HepG2 (cell line): ENCODE results near the gene ZFAND6. TPM values are rescaled to one million over a fixed set of nuclear protein-coding genes. Genes with fewer than 3 reads are reported as not detected.

Experiments used
- ATAC-seq: fragments of 200-7000 bp; cut with Tn5 transposase; 3 replicates; pipeline ENCODE4 v1.9.1; 2020; ENCODE audit warnings: mild to moderate bottlenecking, moderate library complexity
- BruUV-seq: library from RNA; stranded (reverse); fragments of 400-500 nt; replicated peaks from 2 replicates; lab custom pipeline; 2021; lab: Mats Ljungman, UMichigan
- CTCF ChIA-PET: fragments of 300-600 bp; formaldehyde crosslinking; extraction: SDS; loops from one replicate; lab custom pipeline; 2021; ENCODE audit warnings: low total read pairs, inconsistent platforms, low intra/inter-chr PET ratio; lab: Yijun Ruan, JAX
- POLR2A ChIA-PET: fragments of 350-600 bp; sonication (Branson Sonifier 250); formaldehyde crosslinking; loops from one replicate; lab custom pipeline; 2020; ENCODE audit warnings: antibody characterized with exemption, inconsistent platforms; lab: Yijun Ruan, JAX
- DNase-seq: peaks from one replicate; pipeline ENCODE4 v3.0.0-alpha.2; 2015; ENCODE audit warnings: low spot score
- FAIRE-seq: peaks from 3 replicates; lab custom pipeline; 2011; peaks lifted over from hg19 to GRCh38; lab: Jason Lieb, UNC
- H2AFZ ChIP-seq: one replicate; pipeline ENCODE4 v1.6.1; 2011; ENCODE audit warnings: low read length, inconsistent platforms
- H3K27ac ChIP-seq: fragments of 300-600 bp; 3 replicates; pipeline ENCODE4 v1.8.0; 2011; ENCODE audit warnings: mixed run types, mild to moderate bottlenecking, mixed read lengths, low read length, inconsistent platforms; ENCODE audit not compliant: insufficient read depth; ENCODE audit errors: extremely low read length
- H3K27me3 ChIP-seq, 2 experiments: fragments of 200-600 bp in 1 of 2; 2 replicates in 1 of 2; 3 replicates in 1 of 2; pipeline versions ENCODE4 v1.6.0 to v1.8.0; 2011; ENCODE audit warnings: low read length in 2 of 2, mild to moderate bottlenecking in 2 of 2, moderate library complexity in 2 of 2, inconsistent platforms in 1 of 2; ENCODE audit not compliant: insufficient read depth in 2 of 2, control insufficient read depth in 1 of 2
- H3K36me3 ChIP-seq, 2 experiments: fragments of 200-600 bp in 1 of 2; replicated peaks in 1 of 2; 2 replicates in 1 of 2; 3 replicates in 1 of 2; pipeline versions ENCODE4 v1.5.1 to v1.8.0; 2011; ENCODE audit warnings: low read length in 2 of 2, inconsistent platforms in 1 of 2; ENCODE audit not compliant: insufficient read depth in 2 of 2, control insufficient read depth in 1 of 2
- H3K4me1 ChIP-seq: 2 replicates; pipeline ENCODE4 v1.5.1; 2012; ENCODE audit warnings: low read length, inconsistent platforms; ENCODE audit not compliant: insufficient read depth
- H3K4me2 ChIP-seq: 2 replicates; pipeline ENCODE4 v1.6.0; 2011; ENCODE audit warnings: low read depth, low read length, inconsistent platforms
- H3K4me3 ChIP-seq, 3 experiments: fragments of 200-600 bp in 1 of 3; sonication (generic), shearing (Covaris generic) in 1 of 3; replicated peaks in 1 of 3; 2 replicates each; pipeline ENCODE4 v1.5.1; 2011 to 2016; ENCODE audit warnings: low read length in 3 of 3, inconsistent platforms in 2 of 3, low read depth in 2 of 3, mild to moderate bottlenecking in 2 of 3, control low read depth in 1 of 3, mixed read lengths in 1 of 3; ENCODE audit not compliant: insufficient read depth in 1 of 3
- H3K79me2 ChIP-seq: one replicate; pipeline ENCODE4 v1.6.1; 2011; ENCODE audit warnings: low read length, inconsistent platforms; ENCODE audit not compliant: insufficient read depth
- H3K9ac ChIP-seq: 2 replicates; pipeline ENCODE4 v1.6.0; 2011; ENCODE audit warnings: mild to moderate bottlenecking, low read depth, low read length, inconsistent platforms; ENCODE audit not compliant: insufficient read depth
- H3K9me3 ChIP-seq: 2 replicates; pipeline ENCODE4 v1.5.1; 2012; ENCODE audit warnings: mild to moderate bottlenecking, low read length
- H4K20me1 ChIP-seq: 2 replicates; pipeline ENCODE4 v1.6.0; 2011; ENCODE audit warnings: inconsistent platforms, mild to moderate bottlenecking, low read length, moderate library complexity; ENCODE audit not compliant: insufficient read depth
- AHR ChIP-seq: IDR thresholded peaks from 2 replicates; pipeline ENCODE4 v1.6.1; 2018; ENCODE audit warnings: missing genetic modification reagents, missing compliant biosample characterization
- AKAP8 ChIP-seq: sonication (generic); formaldehyde crosslinking; IDR thresholded peaks from 2 replicates; pipeline ENCODE4 v1.5.1; 2020; ENCODE audit warnings: mild to moderate bottlenecking, missing genetic modification reagents
- BRD4 ChIP-seq: sonication (generic); formaldehyde crosslinking; IDR thresholded peaks from 2 replicates; pipeline ENCODE4 v1.4.0; 2020; ENCODE audit warnings: missing genetic modification reagents
- HBP1 ChIP-seq: IDR thresholded peaks from 2 replicates; pipeline ENCODE4 v1.6.1; 2016; ENCODE audit warnings: low read depth, control low read depth
- JDP2 ChIP-seq: sonication (generic); formaldehyde crosslinking; IDR thresholded peaks from 2 replicates; pipeline ENCODE4 v1.8.1; 2022; ENCODE audit warnings: missing genetic modification reagents, borderline replicate concordance
- MED13 ChIP-seq: sonication (generic); formaldehyde crosslinking; IDR thresholded peaks from 2 replicates; pipeline ENCODE4 v1.5.0; 2020; ENCODE audit warnings: missing genetic modification reagents
- NR3C1 ChIP-seq: sonication (generic); formaldehyde crosslinking; IDR thresholded peaks from 2 replicates; pipeline ENCODE4 v1.4.0; 2020; ENCODE audit warnings: missing genetic modification reagents
- PHF5A ChIP-seq: IDR thresholded peaks from one replicate; pipeline ENCODE4 v1.6.1; 2018; ENCODE audit warnings: low read depth, missing genetic modification reagents; ENCODE audit not compliant: unreplicated experiment
- RNF219 ChIP-seq: sonication (generic); formaldehyde crosslinking; IDR thresholded peaks from 2 replicates; pipeline ENCODE4 v1.5.0; 2020; ENCODE audit warnings: mild to moderate bottlenecking, missing genetic modification reagents
- STAT6 ChIP-seq: sonication (generic); formaldehyde crosslinking; IDR thresholded peaks from 2 replicates; pipeline ENCODE4 v1.4.0; 2020; ENCODE audit warnings: missing genetic modification reagents, mild to moderate bottlenecking, borderline replicate concordance
- UBTF ChIP-seq: sonication (generic); formaldehyde crosslinking; IDR thresholded peaks from 2 replicates; pipeline ENCODE4 v1.4.0; 2020; ENCODE audit warnings: mild to moderate bottlenecking, missing genetic modification reagents
- ZBTB38 ChIP-seq: sonication (generic); formaldehyde crosslinking; IDR thresholded peaks from 2 replicates; pipeline ENCODE4 v1.5.1; 2020; ENCODE audit warnings: mild to moderate bottlenecking, missing genetic modification reagents
- ZFY ChIP-seq: sonication (generic); formaldehyde crosslinking; IDR thresholded peaks from 2 replicates; pipeline ENCODE4 v1.4.0; 2020; ENCODE audit warnings: missing genetic modification reagents
- ZNF10 ChIP-seq: sonication (generic); formaldehyde crosslinking; IDR thresholded peaks from 2 replicates; pipeline ENCODE4 v1.4.0; 2020; ENCODE audit warnings: mild to moderate bottlenecking, low read depth, missing genetic modification reagents, borderline replicate concordance
- ZNF143 ChIP-seq: sonication (generic); formaldehyde crosslinking; IDR thresholded peaks from 2 replicates; pipeline ENCODE4 v1.4.0; 2020; ENCODE audit warnings: missing genetic modification reagents
- ZNF350 ChIP-seq: sonication (generic); formaldehyde crosslinking; IDR thresholded peaks from 2 replicates; pipeline ENCODE4 v1.4.0; 2020; ENCODE audit warnings: mild to moderate bottlenecking, low read depth, missing genetic modification reagents, borderline replicate concordance
- WGBS: methylation state at CpG from one replicate; pipeline ENCODE4 v1.1.6; 2017; ENCODE audit warnings: low lambda C conversion rate; 5-methylcytosine and 5-hydroxymethylcytosine counted together
- in situ Hi-C: cut with HindIII; loops from 2 replicates; pipeline ENCODE4 v1.10.0; 2017; ENCODE audit warnings: low pct_unique_long_range_greater_than_20kb; ENCODE audit not compliant: extremely low pct_ligation_motif_present
- intact Hi-C: fragments of 100-400 bp; cut with micrococcal nuclease; formaldehyde crosslinking; loops from one replicate; pipeline ENCODE4 v1.10.0; 2022; ENCODE audit not compliant: unreplicated experiment
- polyA plus RNA-seq, 8 experiments: library from polyadenylated mRNA; depleted of rRNA in 3 of 8; stranded (reverse) in 7 of 8; unstranded in 1 of 8; fragments of >200 nt; fragmentation: Illumina TruSeq in 4 of 8; extraction: Trizol in 4 of 8; gene quantifications; 2 replicates each; pipeline versions ENCODE4 v1.2.1 to v1.2.3, GENCODE V29; 2011 to 2016; ENCODE audit warnings: low read depth in 4 of 8, missing spikeins in 1 of 8, mixed read lengths in 1 of 8; ENCODE audit not compliant: insufficient read depth in 1 of 8
- total RNA-seq, 5 experiments: library from RNA; depleted of rRNA; stranded (reverse); fragments of >200 nt; fragmentation: Illumina TruSeq; extraction: Trizol; gene quantifications; 2 replicates each; pipeline ENCODE4 v1.2.3, GENCODE V29; 2016; ENCODE audit warnings: low read depth in 1 of 5

ZFAND6 gene
- total and polyA plus RNA-seq, 2 of the 13 experiments (the other 11 are each of a cell fraction or from before 2014, with no cell fraction given) = 84.2 to 115 TPM

GRCh38 chr15:80026310-80026709 is 33.2 kb upstream of the ZFAND6 start (continued):
- no peak for TF ChIP-seq RNF219 (CRISPR knock-in tag)

GRCh38 chr15:80026754-80027153 is 32.7 kb upstream of the ZFAND6 start:
- FAIRE-seq = no peak
- POLR2A ChIA-PET = no interaction called here
- TF ChIP-seq NR3C1 (CRISPR knock-in tag) = no peak
- no peak for TF ChIP-seq ZBTB38 (CRISPR knock-in tag)
- no peak for TF ChIP-seq AHR (CRISPR knock-in tag)
- TF ChIP-seq ZNF350 = no peak
- TF ChIP-seq ZFY (CRISPR knock-in tag) = no peak
- no peak for TF ChIP-seq HBP1
- TF ChIP-seq ZNF143 = no peak
- no peak for TF ChIP-seq UBTF (CRISPR knock-in tag)
- TF ChIP-seq PHF5A (CRISPR knock-in tag) = no peak
- TF ChIP-seq MED13 (CRISPR knock-in tag) = no peak
- TF ChIP-seq JDP2 (CRISPR knock-in tag) = no peak
- no peak for TF ChIP-seq AKAP8
- no peak for TF ChIP-seq STAT6
- no peak for TF ChIP-seq ZNF10 (CRISPR knock-in tag)
- no peak for TF ChIP-seq BRD4 (CRISPR knock-in tag)

More at GRCh38 chr15:80026754-80027153, 32.7 kb upstream of the ZFAND6 start:
- Histone ChIP-seq H3K27ac (no peak overlapping the region), H2AFZ (no peak overlapping the region), H3K79me2 (no peaks in the 10 kb centered on the region), H3K4me2 (no peak overlapping the region), H3K9me3 (no peaks in the 10 kb centered on the region), H3K4me1 (no peaks in the 10 kb centered on the region), H3K9ac (no peak overlapping the region), H4K20me1 (no peaks in the 10 kb centered on the region), H3K36me3 (no peaks in the 10 kb centered on the region), H3K4me3 (no peak overlapping the region), H3K27me3 (no peaks in the 10 kb centered on the region; a peak in 1 of 5 replicates)
- no peak for ATAC-seq
- BruUV-seq = no TSS peak
- in situ Hi-C loops (no loop called here), intact Hi-C loops (no loop called here)
- CTCF ChIA-PET = no interaction called here
- 65% methylated on average over 4 of the region's 4 CpGs for WGBS
- DNase-seq = no peak
